ENCODE data around the gene ACSL3. TPM values are rescaled to one million over a fixed set of nuclear protein-coding genes. Genes with fewer than 3 reads are reported as not detected.
"Not testable (repeated sequence)": the region's sequence is repeated elsewhere in the genome, so short reads cannot be mapped to it uniquely, and the experiment has no call there.

Gene ACSL3
- 56.7 TPM for total RNA-seq

- DNase-seq: peak; percentile 90
These were observed at the start of gene ACSL3 for GRCh38 chr2:222860740-222861410. Gene ACSL3 (plus strand): TSS chr2:222861036. CDS start chr2:222908773, 47,737 bp downstream.

- DNase-seq: no peak
These were observed 49.0 kb upstream of the ACSL3 start for GRCh38 chr2:222811828-222812227.

GRCh38 chr2:222813177-222813843, 47.5 kb upstream of the ACSL3 start:
- DNase-seq: no peak

GRCh38 chr2:222819722-222820333, 41.0 kb upstream of the ACSL3 start:
- no peak for DNase-seq

GRCh38 chr2:222823183-222823930, 37.5 kb upstream of the ACSL3 start:
- no peak for DNase-seq

- DNase-seq: no peak
These were observed 35.8 kb upstream of the ACSL3 start for GRCh38 chr2:222825031-222825430.

- DNase-seq: no peak
These were observed 33.4 kb upstream of the ACSL3 start for GRCh38 chr2:222827417-222827816.

- no peak for DNase-seq
These were observed 32.3 kb upstream of the ACSL3 start for GRCh38 chr2:222828572-222828971.

- no peak for DNase-seq
These were observed 30.7 kb upstream of the ACSL3 start for GRCh38 chr2:222830164-222830563.

- no peak for DNase-seq
These were observed 27.4 kb upstream of the ACSL3 start for GRCh38 chr2:222833410-222833809.

- DNase-seq: no peak
These were observed 25.6 kb upstream of the ACSL3 start for GRCh38 chr2:222835143-222835822.

- DNase-seq: no peak
These were observed 25.0 kb upstream of the ACSL3 start for GRCh38 chr2:222835823-222836151.

GRCh38 chr2:222837643-222838056, 23.2 kb upstream of the ACSL3 start:
- DNase-seq: no peak

- no peak for DNase-seq
These were observed 20.6 kb upstream of the ACSL3 start for GRCh38 chr2:222840060-222840802.

- no peak for DNase-seq
These were observed 18.2 kb upstream of the ACSL3 start for GRCh38 chr2:222842491-222843174.

- DNase-seq: no peak
These were observed 16.5 kb upstream of the ACSL3 start for GRCh38 chr2:222844323-222844722.

- not testable (repeated sequence) for DNase-seq
These were observed 15.5 kb upstream of the ACSL3 start for GRCh38 chr2:222845314-222845713.

- no peak for DNase-seq
These were observed 14.8 kb upstream of the ACSL3 start for GRCh38 chr2:222846003-222846402.

GRCh38 chr2:222848031-222848430, 12.8 kb upstream of the ACSL3 start:
- not testable (repeated sequence) for DNase-seq

GRCh38 chr2:222848862-222849261, 12.0 kb upstream of the ACSL3 start:
- no peak for DNase-seq
